CD8-positive, alpha-beta memory T cell (primary cell): ENCODE measurements around the gene P3H3. TPM values are rescaled to one million over a fixed set of nuclear protein-coding genes. Genes with fewer than 3 reads are reported as not detected.

ENCODE experiments used
- CTCF ChIA-PET: fragments of 350-600 bp; sonication (Branson Sonifier 250); formaldehyde crosslinking; loops from one replicate; lab custom pipeline; 2021; ENCODE audit warnings: antibody characterized with exemption; lab: Charles Lee
- POLR2A ChIA-PET: fragments of 350-600 bp; sonication (Branson Sonifier 250); formaldehyde crosslinking; loops from one replicate; lab custom pipeline; 2021; ENCODE audit warnings: antibody characterized with exemption; lab: Charles Lee
- DNase-seq, 5 donors: peaks; one replicate each; pipeline versions ENCODE4 v3.0.0 to v3.0.0-alpha.2; 2020 to 2022; ENCODE audit warnings: mixed read lengths in 1 of 5
- H3K27ac ChIP-seq: one replicate; pipeline ENCODE4 v1.7.0; 2013; ENCODE audit warnings: low read depth, mild to moderate bottlenecking, low read length, moderate library complexity
- H3K27me3 ChIP-seq: 2 replicates; pipeline ENCODE4 v1.7.0; 2013; ENCODE audit warnings: low read length, mild to moderate bottlenecking; ENCODE audit not compliant: insufficient read depth, poor library complexity, severe bottlenecking
- H3K36me3 ChIP-seq: 2 replicates; pipeline ENCODE4 v1.7.0; 2013; ENCODE audit warnings: mild to moderate bottlenecking, low read length, moderate library complexity; ENCODE audit not compliant: insufficient read depth
- H3K4me1 ChIP-seq: 2 replicates; pipeline ENCODE4 v1.7.0; 2013; ENCODE audit warnings: mild to moderate bottlenecking, low read length, moderate library complexity; ENCODE audit not compliant: insufficient read depth
- H3K4me3 ChIP-seq: 2 replicates; pipeline ENCODE4 v1.7.0; 2013; ENCODE audit warnings: mild to moderate bottlenecking, low read length
- H3K9me3 ChIP-seq: 2 replicates; pipeline ENCODE4 v1.7.0; 2013; ENCODE audit warnings: mild to moderate bottlenecking, low read length
- H3K27ac Mint-ChIP-seq, 8 donors: one replicate each; pipeline ENCODE4 v1.8.0; 2020 to 2021; ENCODE audit warnings: mixed read lengths in 8 of 8, mild to moderate bottlenecking in 6 of 8, inconsistent platforms in 3 of 8, moderate library complexity in 3 of 8
- H3K27me3 Mint-ChIP-seq, 2 donors: one replicate each; pipeline ENCODE4 v1.8.0; 2020 to 2021; ENCODE audit warnings: mixed read lengths in 2 of 2, mild to moderate bottlenecking in 1 of 2, moderate library complexity in 1 of 2
- H3K36me3 Mint-ChIP-seq, 3 donors: one replicate each; pipeline ENCODE4 v1.8.0; 2020 to 2021; ENCODE audit warnings: mixed read lengths in 3 of 3, inconsistent platforms in 1 of 3, mild to moderate bottlenecking in 1 of 3
- H3K4me1 Mint-ChIP-seq, 3 donors: one replicate each; pipeline ENCODE4 v1.8.0; 2020 to 2021; ENCODE audit warnings: mixed read lengths in 3 of 3, inconsistent platforms in 1 of 3, mild to moderate bottlenecking in 1 of 3
- H3K4me3 Mint-ChIP-seq, 7 donors: one replicate each; pipeline ENCODE4 v1.8.0; 2020 to 2021; ENCODE audit warnings: mixed read lengths in 7 of 7, mild to moderate bottlenecking in 6 of 7, moderate library complexity in 4 of 7, inconsistent platforms in 2 of 7
- H3K9me3 Mint-ChIP-seq, 5 donors: one replicate each; pipeline ENCODE4 v1.8.0; 2020 to 2022; ENCODE audit warnings: mixed read lengths in 5 of 5, mild to moderate bottlenecking in 3 of 5, moderate library complexity in 2 of 5, inconsistent platforms in 1 of 5
- polyA plus RNA-seq: library from polyadenylated mRNA; unstranded; fragments of 300-500 nt; fragmentation: Illumina TruSeq; gene quantifications from one replicate; pipeline ENCODE4 v1.2.3, GENCODE V29; 2021
- total RNA-seq, 2 experiments: library from RNA; stranded (reverse); gene quantifications; one replicate each; pipeline ENCODE4 v1.2.3, GENCODE V29; 2021

The P3H3 gene
- total and polyA plus RNA-seq, 3 experiments from 2014 or later, result 2.4 to 2.9 (median 2.5) TPM

GRCh38 chr12:6820166-6820565 is 8.0 kb upstream of the P3H3 start:
- no peaks in the 10 kb centered on the region for H3K9me3 ChIP-seq
- POLR2A ChIA-PET, result no interaction called here
- no peak overlapping the region for H3K27ac Mint-ChIP-seq
- peaks cover 0 to 11% (median 10%) of the 10 kb centered on the region in 3 donors for H3K4me1 Mint-ChIP-seq
- CTCF ChIA-PET, result interaction anchor here (1.4 kb wide), 1 partner anchor 49 kb away, joined by 3 read pairs; no protein-coding TSS in a partner anchor
- H3K27ac ChIP-seq, result no peak overlapping the region
- DNase-seq, result no peak
- no peaks in the 10 kb centered on the region for H3K36me3 Mint-ChIP-seq
- H3K9me3 Mint-ChIP-seq, result no peaks in the 10 kb centered on the region
- H3K27me3 Mint-ChIP-seq, result peaks cover 14 to 43% of the 10 kb centered on the region in 2 donors
- H3K36me3 ChIP-seq, result peaks cover 11% of the 10 kb centered on the region
- peaks cover 8% of the 10 kb centered on the region for H3K4me1 ChIP-seq
- H3K4me3 ChIP-seq, result no peak overlapping the region
- H3K27me3 ChIP-seq, result peaks cover 19% of the 10 kb centered on the region
- H3K4me3 Mint-ChIP-seq, result no peak overlapping the region

GRCh38 chr12:6821591-6822425 is 6.4 kb upstream of the P3H3 start, which contains the start of gene GPR162:
TSS of gene GPR162 (plus strand) at chr12:6821821. CDS start at chr12:6823899, 2,078 bp downstream.
- peaks cover 22 to 50% of the 10 kb centered on the region in 2 donors for H3K27me3 Mint-ChIP-seq
- no peak for DNase-seq
- no peaks in the 10 kb centered on the region for H3K36me3 Mint-ChIP-seq

DNA sequence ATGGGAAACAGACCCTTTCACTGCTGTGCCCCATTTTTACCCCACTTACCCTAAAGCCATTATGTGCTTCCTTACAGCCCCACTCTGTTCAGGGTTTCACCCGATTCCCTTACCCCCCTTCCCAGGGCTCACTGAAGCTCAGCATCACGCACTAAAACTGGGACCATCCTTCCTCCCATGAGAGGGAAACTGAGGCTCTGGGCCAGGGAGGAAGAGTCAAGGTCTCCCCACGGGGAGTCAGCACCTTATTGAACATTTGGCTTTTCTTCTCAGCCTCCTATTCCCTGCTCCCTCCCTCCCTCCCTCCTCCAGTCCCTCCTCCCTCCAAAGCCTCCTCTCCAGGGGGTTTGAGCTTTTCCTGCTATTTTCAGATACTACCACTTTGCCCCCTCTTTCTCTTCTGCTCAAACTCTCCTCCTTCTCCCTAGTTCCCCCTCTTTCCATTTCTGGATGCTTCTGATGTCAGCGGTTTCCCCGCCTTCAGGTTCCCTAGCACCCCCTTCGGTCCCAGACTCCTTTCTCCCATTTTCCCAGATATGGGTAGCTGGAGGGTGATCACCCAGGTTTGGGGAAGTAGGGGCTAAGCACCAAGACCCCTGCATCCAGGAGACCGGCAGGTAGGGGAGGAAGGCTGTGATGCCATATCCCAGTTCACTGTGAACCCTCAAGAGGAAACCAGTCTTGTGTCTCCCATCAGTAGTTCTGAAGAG is 5.6 kb upstream of the P3H3 start:
- H3K9me3 Mint-ChIP-seq, result no peaks in the 10 kb centered on the region
- H3K9me3 ChIP-seq, result no peaks in the 10 kb centered on the region
- DNase-seq, result no peak
- no peak overlapping the region for H3K27ac ChIP-seq
- H3K4me1 ChIP-seq, result peaks cover 13% of the 10 kb centered on the region
- H3K27ac Mint-ChIP-seq, result no peak overlapping the region
- peaks cover 23% of the 10 kb centered on the region for H3K27me3 ChIP-seq
- CTCF ChIA-PET, result interaction anchor here (1.1 to 5.2 kb wide), 5 partner anchors 12 to 70 kb away, joined by 3 to 39 read pairs (median 6); partner anchors contain the start of genes MLF2 and PTMS
- H3K36me3 ChIP-seq, result peaks cover 4% of the 10 kb centered on the region
- POLR2A ChIA-PET, result no interaction called here
- H3K4me1 Mint-ChIP-seq, result peaks cover 9 to 21% (median 17%) of the 10 kb centered on the region in 3 donors
- H3K4me3 ChIP-seq, result no peak overlapping the region
- H3K27me3 Mint-ChIP-seq, result peaks cover 26 to 57% of the 10 kb centered on the region in 2 donors
- H3K4me3 Mint-ChIP-seq, result peak overlapping the region in 1 of 7 donors; percentile 55
- no peaks in the 10 kb centered on the region for H3K36me3 Mint-ChIP-seq

More at GRCh38 chr12:6821591-6822425, 6.4 kb upstream of the P3H3 start, which contains the start of gene GPR162:
- Histone ChIP-seq H3K27me3 (peaks cover 23% of the 10 kb centered on the region), H3K4me1 (peaks cover 8% of the 10 kb centered on the region), H3K9me3 (no peaks in the 10 kb centered on the region), H3K27ac (no peak within 1 kb of the TSS), H3K36me3 (peaks cover 11% of the 10 kb centered on the region), H3K4me3 (no peak within 1 kb of the TSS)
- Mint-ChIP-seq H3K4me3 (peak within 1 kb of the TSS in 6 of 7 donors; percentile 21 to 68 (median 57)), H3K27ac (peak within 1 kb of the TSS in 2 of 8 donors; percentile 45 to 78), H3K9me3 (no peaks in the 10 kb centered on the region), H3K4me1 (peaks cover 4 to 16% (median 13%) of the 10 kb centered on the region in 3 donors)
- POLR2A ChIA-PET, result interaction anchor here (0.6 to 0.9 kb wide), 2 partner anchors 51 to 286 kb away, joined by 3 read pairs; no protein-coding TSS in a partner anchor
- CTCF ChIA-PET, result interaction anchor here (0.8 to 5.2 kb wide), 9 partner anchors 13 to 157 kb away, joined by 3 to 39 read pairs (median 3); partner anchors contain the start of genes MLF2, PTMS and SPSB2

- H3K4me1 ChIP-seq, result peaks cover 13% of the 10 kb centered on the region
- CTCF ChIA-PET, result interaction anchor here (1.2 to 5.2 kb wide), 5 partner anchors 12 to 209 kb away, joined by 3 to 39 read pairs (median 3); partner anchors contain the start of genes PTMS and SPSB2
- no peak overlapping the region for H3K27ac ChIP-seq
- Mint-ChIP-seq H3K4me3 (peak overlapping the region in 1 of 7 donors; percentile 55), H3K36me3 (no peaks in the 10 kb centered on the region), H3K27ac (peak overlapping the region in 1 of 8 donors; percentile 32), H3K9me3 (no peaks in the 10 kb centered on the region), H3K4me1 (peaks cover 16 to 26% (median 19%) of the 10 kb centered on the region in 3 donors), H3K27me3 (peaks cover 26 to 62% of the 10 kb centered on the region in 2 donors)
- no peaks in the 10 kb centered on the region for H3K36me3 ChIP-seq
- DNase-seq, result no peak
- POLR2A ChIA-PET, result interaction anchor here (0.5 kb wide), 1 partner anchor 337 kb away, joined by 12 read pairs; no protein-coding TSS in a partner anchor
- H3K9me3 ChIP-seq, result no peaks in the 10 kb centered on the region
- H3K4me3 ChIP-seq, result no peak overlapping the region
- H3K27me3 ChIP-seq, result peaks cover 23% of the 10 kb centered on the region
These were observed 4.8 kb upstream of the P3H3 start for GRCh38 chr12:6823182-6824084.

GRCh38 chr12:6824085-6824775 is 4.0 kb upstream of the P3H3 start:
- no peak overlapping the region for H3K27ac ChIP-seq
- H3K4me3 ChIP-seq, result no peak overlapping the region
- H3K27me3 ChIP-seq, result peaks cover 23% of the 10 kb centered on the region
- H3K4me1 Mint-ChIP-seq, result peaks cover 16 to 31% (median 21%) of the 10 kb centered on the region in 3 donors
- DNase-seq, result no peak
- H3K36me3 Mint-ChIP-seq, result peaks cover 0 to 5% (median 0%) of the 10 kb centered on the region in 3 donors
- H3K27me3 Mint-ChIP-seq, result peaks cover 26 to 67% of the 10 kb centered on the region in 2 donors
- H3K4me3 Mint-ChIP-seq, result no peak overlapping the region
- no peaks in the 10 kb centered on the region for H3K9me3 Mint-ChIP-seq
- H3K4me1 ChIP-seq, result peaks cover 13% of the 10 kb centered on the region
- H3K9me3 ChIP-seq, result no peaks in the 10 kb centered on the region
- no peak overlapping the region for H3K27ac Mint-ChIP-seq
- POLR2A ChIA-PET, result no interaction called here
- no peaks in the 10 kb centered on the region for H3K36me3 ChIP-seq
- CTCF ChIA-PET, result interaction anchor here (0.9 to 5.8 kb wide), 10 partner anchors 11 to 210 kb away, joined by 3 to 39 read pairs (median 3); partner anchors contain the start of genes COPS7A, MLF2 and SPSB2

DNA sequence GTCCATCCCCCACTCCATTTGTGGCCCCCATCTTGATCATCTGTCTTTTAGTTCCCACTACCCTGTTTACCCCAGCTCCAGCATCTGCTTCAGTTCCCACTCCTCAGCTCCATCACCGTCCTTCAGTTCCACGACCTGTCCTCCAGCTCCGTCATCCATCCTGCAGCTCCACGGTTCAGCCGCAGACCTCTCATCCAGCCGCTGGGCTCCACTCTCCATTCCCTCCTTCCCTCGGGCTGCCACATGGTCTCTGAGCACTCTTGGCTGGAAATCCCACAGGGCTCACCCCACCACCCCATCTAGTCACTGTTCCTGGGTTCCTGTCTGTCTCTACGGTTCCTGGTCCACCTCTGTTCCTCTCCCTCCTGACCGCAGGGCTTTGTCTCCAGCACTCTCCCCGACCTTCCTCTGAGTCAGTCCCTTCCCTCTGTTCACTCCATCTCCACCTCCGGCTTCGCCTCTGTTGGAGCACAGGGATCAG is 3.3 kb upstream of the P3H3 start:
- H3K27ac Mint-ChIP-seq, result peak overlapping the region in 1 of 8 donors; percentile 17
- peaks cover 26 to 68% of the 10 kb centered on the region in 2 donors for H3K27me3 Mint-ChIP-seq
- peaks cover 20 to 36% (median 24%) of the 10 kb centered on the region in 3 donors for H3K4me1 Mint-ChIP-seq
- H3K9me3 Mint-ChIP-seq, result no peaks in the 10 kb centered on the region
- Histone ChIP-seq H3K4me3 (no peak overlapping the region), H3K36me3 (no peaks in the 10 kb centered on the region), H3K4me1 (peaks cover 18% of the 10 kb centered on the region), H3K27me3 (peaks cover 25% of the 10 kb centered on the region), H3K27ac (no peak overlapping the region), H3K9me3 (no peaks in the 10 kb centered on the region)
- ChIA-PET POLR2A (interaction anchor here (0.5 to 0.6 kb wide), 2 partner anchors 30 to 227 kb away, joined by 4 to 8 read pairs; no protein-coding TSS in a partner anchor), CTCF (interaction anchor here (0.6 to 5.8 kb wide), 16 partner anchors 10 to 271 kb away, joined by 3 to 39 read pairs (median 3); partner anchors contain the start of genes CDCA3, COPS7A, MLF2 and SPSB2)
- H3K36me3 Mint-ChIP-seq, result peaks cover 0 to 5% (median 0%) of the 10 kb centered on the region in 3 donors
- H3K4me3 Mint-ChIP-seq, result no peak overlapping the region
- no peak for DNase-seq
